Ishikawa (cell line): Measurements from ENCODE around the gene C14orf132.

Source experiments
- CEBPB ChIP-seq: IDR thresholded peaks from 2 replicates; pipeline ENCODE4 v1.6.1; 2012
- EP300 ChIP-seq: IDR thresholded peaks from 2 replicates; pipeline ENCODE4 v1.6.1; 2012; ENCODE audit warnings: borderline replicate concordance
- MAX ChIP-seq: IDR thresholded peaks from 2 replicates; pipeline ENCODE4 v1.6.1; 2012
- REST ChIP-seq: IDR thresholded peaks from 2 replicates; pipeline ENCODE4 v1.6.1; 2012; ENCODE audit warnings: low read depth, mild to moderate bottlenecking
- TAF1 ChIP-seq: IDR thresholded peaks from 2 replicates; pipeline ENCODE4 v1.6.1; 2012; ENCODE audit warnings: low read depth, mild to moderate bottlenecking
- USF1 ChIP-seq: IDR thresholded peaks from 2 replicates; pipeline ENCODE4 v1.6.1; 2012
- YY1 ChIP-seq: IDR thresholded peaks from 2 replicates; pipeline ENCODE4 v1.6.1; 2012; ENCODE audit warnings: low read depth
- ZBTB7A ChIP-seq: IDR thresholded peaks from 2 replicates; pipeline ENCODE4 v1.6.1; 2012; ENCODE audit warnings: low read depth

- TF ChIP-seq USF1, result no peak
- TF ChIP-seq TAF1, result no peak
- TF ChIP-seq REST, result no peak
- TF ChIP-seq YY1, result no peak
- no peak for TF ChIP-seq CEBPB
- TF ChIP-seq EP300, result no peak
- TF ChIP-seq ZBTB7A, result no peak
- no peak for TF ChIP-seq MAX
Observed at GRCh38 chr14:96104469-96105057, 65.4 kb downstream of the C14orf132 start.
